SK-N-SH treated with all-trans-retinoic acid at 6 μM for 48 hours (cell line): ENCODE measurements around the gene DPYSL5.

Experiments
- ATAC-seq: fragments of 200-7000 bp; cut with Tn5 transposase; 3 replicates; pipeline ENCODE4 v1.9.1; 2020; ENCODE audit warnings: mild to moderate bottlenecking, moderate library complexity
- ARNTL ChIP-seq: fragments of 450-650 bp; formaldehyde crosslinking; IDR thresholded peaks from 2 replicates; pipeline ENCODE4 v1.5.0; 2020; ENCODE audit warnings: low read depth, mild to moderate bottlenecking, moderate library complexity, borderline replicate concordance
- BACH2 ChIP-seq: fragments of 250-450 bp; sonication (Bioruptor Pico); IDR thresholded peaks from 2 replicates; pipeline ENCODE4 v1.9.0; 2021; ENCODE audit warnings: mild to moderate bottlenecking, borderline replicate concordance
- CSDC2 ChIP-seq: fragments of 250-450 bp; sonication (Bioruptor Pico); IDR thresholded peaks from 2 replicates; pipeline ENCODE4 v1.5.0; 2020; ENCODE audit warnings: mild to moderate bottlenecking, moderate library complexity
- ESRRG ChIP-seq: fragments of 250-450 bp; sonication (Bioruptor Pico); IDR thresholded peaks from 2 replicates; pipeline ENCODE4 v1.6.1; 2021; ENCODE audit warnings: mild to moderate bottlenecking
- GLIS3 ChIP-seq: fragments of 250-450 bp; sonication (Bioruptor Pico); IDR thresholded peaks from 2 replicates; pipeline ENCODE4 v1.5.0; 2020; ENCODE audit warnings: mild to moderate bottlenecking, moderate library complexity
- ISL1 ChIP-seq: fragments of 250-450 bp; sonication (Bioruptor Pico); IDR thresholded peaks from 2 replicates; pipeline ENCODE4 v2.1.2; 2022; ENCODE audit warnings: mild to moderate bottlenecking, moderate library complexity
- OSR1 ChIP-seq: fragments of 250-450 bp; sonication (Bioruptor Pico); IDR thresholded peaks from 2 replicates; pipeline ENCODE4 v1.8.0; 2022; ENCODE audit warnings: moderate library complexity, mild to moderate bottlenecking, inconsistent platforms
- PPARA ChIP-seq: fragments of 250-450 bp; sonication (Bioruptor Pico); IDR thresholded peaks from 2 replicates; pipeline ENCODE4 v1.5.0; 2020; ENCODE audit warnings: mild to moderate bottlenecking, borderline replicate concordance
- RARB ChIP-seq: fragments of 250-450 bp; sonication (Bioruptor Pico); IDR thresholded peaks from 2 replicates; pipeline ENCODE4 v1.8.0; 2021; ENCODE audit warnings: mild to moderate bottlenecking, moderate library complexity
- TCF4 ChIP-seq: fragments of 250-450 bp; sonication (Bioruptor Pico); IDR thresholded peaks from 2 replicates; pipeline ENCODE4 v1.8.0; 2021; ENCODE audit warnings: mild to moderate bottlenecking, moderate library complexity, borderline replicate concordance
- TOX ChIP-seq: fragments of 250-450 bp; sonication (Bioruptor Pico); IDR thresholded peaks from 2 replicates; pipeline ENCODE4 v1.8.0; 2021; ENCODE audit warnings: mild to moderate bottlenecking, moderate library complexity, borderline replicate concordance
- ZC3H10 ChIP-seq: fragments of 250-450 bp; sonication (Bioruptor Pico); IDR thresholded peaks from 2 replicates; pipeline ENCODE4 v1.5.1; 2021; ENCODE audit warnings: mild to moderate bottlenecking, moderate library complexity
- ZFP3 ChIP-seq: fragments of 250-450 bp; sonication (Bioruptor Pico); IDR thresholded peaks from 2 replicates; pipeline ENCODE4 v1.5.0; 2020; ENCODE audit warnings: mild to moderate bottlenecking, moderate library complexity
- ZFP30 ChIP-seq: fragments of 450-650 bp; formaldehyde crosslinking; IDR thresholded peaks from 2 replicates; pipeline ENCODE4 v1.5.0; 2022; ENCODE audit warnings: mild to moderate bottlenecking, moderate library complexity
- ZNF70 ChIP-seq: fragments of 450-650 bp; formaldehyde crosslinking; IDR thresholded peaks from 2 replicates; pipeline ENCODE4 v1.5.0; 2020; ENCODE audit warnings: mild to moderate bottlenecking, moderate library complexity
- ZNF8 ChIP-seq: fragments of 450-650 bp; formaldehyde crosslinking; IDR thresholded peaks from 2 replicates; pipeline ENCODE4 v1.5.0; 2020; ENCODE audit warnings: mild to moderate bottlenecking, moderate library complexity
- TF ChIP-seq, protein P1 (sequence below): fragments of 250-450 bp; sonication (Bioruptor Pico); IDR thresholded peaks from 2 replicates; pipeline ENCODE4 v1.5.1; 2021; ENCODE audit warnings: mild to moderate bottlenecking, moderate library complexity
- TF ChIP-seq, protein P2 (sequence below): fragments of 250-450 bp; sonication (Bioruptor Pico); IDR thresholded peaks from 2 replicates; pipeline ENCODE4 v1.8.0; 2021; ENCODE audit warnings: low read depth, mild to moderate bottlenecking, moderate library complexity, borderline replicate concordance
- TF ChIP-seq, protein P3 (sequence below): fragments of 250-450 bp; sonication (Bioruptor Pico); IDR thresholded peaks from 2 replicates; pipeline ENCODE4 v1.5.0; 2020; ENCODE audit warnings: mild to moderate bottlenecking, moderate library complexity
- TF ChIP-seq, protein P4 (sequence below): fragments of 250-450 bp; sonication (Bioruptor Pico); IDR thresholded peaks from 2 replicates; pipeline ENCODE4 v1.5.1; 2020; ENCODE audit warnings: low read depth, mild to moderate bottlenecking, moderate library complexity
- TF ChIP-seq, protein P5 (sequence below): fragments of 250-450 bp; sonication (Bioruptor Pico); IDR thresholded peaks from 2 replicates; pipeline ENCODE4 v1.8.0; 2020; ENCODE audit warnings: mild to moderate bottlenecking, moderate library complexity, borderline replicate concordance

DPYSL5 gene

DNA sequence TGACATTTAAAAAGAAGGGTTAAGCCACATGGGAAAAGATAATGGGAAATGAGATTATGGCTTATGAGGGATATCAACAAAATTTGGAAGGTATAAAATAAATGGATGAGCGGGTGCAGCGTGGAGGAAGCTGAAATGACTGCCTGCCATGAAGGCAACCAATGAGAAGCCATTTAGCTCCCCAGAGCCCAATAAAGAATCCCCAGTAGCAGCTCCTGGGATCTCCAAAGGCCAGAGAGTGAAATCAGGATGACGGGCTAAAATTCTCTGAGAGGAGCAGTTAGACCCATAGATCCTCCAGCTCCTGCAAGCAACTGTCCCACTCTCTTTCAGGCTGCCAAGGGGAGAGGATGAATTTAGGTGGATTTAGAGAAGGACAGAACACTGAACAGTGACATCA lies 109.6 kb downstream of the DPYSL5 start:
- ATAC-seq: no peak
- TF ChIP-seq, protein P1, sequence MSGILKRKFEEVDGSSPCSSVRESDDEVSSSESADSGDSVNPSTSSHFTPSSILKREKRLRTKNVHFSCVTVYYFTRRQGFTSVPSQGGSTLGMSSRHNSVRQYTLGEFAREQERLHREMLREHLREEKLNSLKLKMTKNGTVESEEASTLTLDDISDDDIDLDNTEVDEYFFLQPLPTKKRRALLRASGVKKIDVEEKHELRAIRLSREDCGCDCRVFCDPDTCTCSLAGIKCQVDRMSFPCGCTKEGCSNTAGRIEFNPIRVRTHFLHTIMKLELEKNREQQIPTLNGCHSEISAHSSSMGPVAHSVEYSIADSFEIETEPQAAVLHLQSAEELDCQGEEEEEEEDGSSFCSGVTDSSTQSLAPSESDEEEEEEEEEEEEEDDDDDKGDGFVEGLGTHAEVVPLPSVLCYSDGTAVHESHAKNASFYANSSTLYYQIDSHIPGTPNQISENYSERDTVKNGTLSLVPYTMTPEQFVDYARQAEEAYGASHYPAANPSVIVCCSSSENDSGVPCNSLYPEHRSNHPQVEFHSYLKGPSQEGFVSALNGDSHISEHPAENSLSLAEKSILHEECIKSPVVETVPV (CRISPR knock-in tag): no peak
- TF ChIP-seq ZFP30 (CRISPR knock-in tag) (no peak), ZFP3 (CRISPR knock-in tag) (no peak), TOX (CRISPR knock-in tag) (no peak), PPARA (CRISPR knock-in tag) (no peak), ARNTL (CRISPR knock-in tag) (no peak), CSDC2 (CRISPR knock-in tag) (no peak), ZC3H10 (CRISPR knock-in tag) (no peak), ESRRG (CRISPR knock-in tag) (no peak), TCF4 (CRISPR knock-in tag) (no peak), ZNF70 (CRISPR knock-in tag) (no peak), RARB (no peak), ZNF8 (no peak), OSR1 (no peak), BACH2 (CRISPR knock-in tag) (no peak), GLIS3 (no peak)
- TF ChIP-seq, protein P2, sequence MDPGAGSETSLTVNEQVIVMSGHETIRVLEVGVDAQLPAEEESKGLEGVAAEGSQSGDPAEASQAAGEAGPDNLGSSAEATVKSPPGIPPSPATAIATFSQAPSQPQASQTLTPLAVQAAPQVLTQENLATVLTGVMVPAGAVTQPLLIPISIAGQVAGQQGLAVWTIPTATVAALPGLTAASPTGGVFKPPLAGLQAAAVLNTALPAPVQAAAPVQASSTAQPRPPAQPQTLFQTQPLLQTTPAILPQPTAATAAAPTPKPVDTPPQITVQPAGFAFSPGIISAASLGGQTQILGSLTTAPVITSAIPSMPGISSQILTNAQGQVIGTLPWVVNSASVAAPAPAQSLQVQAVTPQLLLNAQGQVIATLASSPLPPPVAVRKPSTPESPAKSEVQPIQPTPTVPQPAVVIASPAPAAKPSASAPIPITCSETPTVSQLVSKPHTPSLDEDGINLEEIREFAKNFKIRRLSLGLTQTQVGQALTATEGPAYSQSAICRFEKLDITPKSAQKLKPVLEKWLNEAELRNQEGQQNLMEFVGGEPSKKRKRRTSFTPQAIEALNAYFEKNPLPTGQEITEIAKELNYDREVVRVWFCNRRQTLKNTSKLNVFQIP (CRISPR knock-in tag): no peak
- TF ChIP-seq, protein P3, sequence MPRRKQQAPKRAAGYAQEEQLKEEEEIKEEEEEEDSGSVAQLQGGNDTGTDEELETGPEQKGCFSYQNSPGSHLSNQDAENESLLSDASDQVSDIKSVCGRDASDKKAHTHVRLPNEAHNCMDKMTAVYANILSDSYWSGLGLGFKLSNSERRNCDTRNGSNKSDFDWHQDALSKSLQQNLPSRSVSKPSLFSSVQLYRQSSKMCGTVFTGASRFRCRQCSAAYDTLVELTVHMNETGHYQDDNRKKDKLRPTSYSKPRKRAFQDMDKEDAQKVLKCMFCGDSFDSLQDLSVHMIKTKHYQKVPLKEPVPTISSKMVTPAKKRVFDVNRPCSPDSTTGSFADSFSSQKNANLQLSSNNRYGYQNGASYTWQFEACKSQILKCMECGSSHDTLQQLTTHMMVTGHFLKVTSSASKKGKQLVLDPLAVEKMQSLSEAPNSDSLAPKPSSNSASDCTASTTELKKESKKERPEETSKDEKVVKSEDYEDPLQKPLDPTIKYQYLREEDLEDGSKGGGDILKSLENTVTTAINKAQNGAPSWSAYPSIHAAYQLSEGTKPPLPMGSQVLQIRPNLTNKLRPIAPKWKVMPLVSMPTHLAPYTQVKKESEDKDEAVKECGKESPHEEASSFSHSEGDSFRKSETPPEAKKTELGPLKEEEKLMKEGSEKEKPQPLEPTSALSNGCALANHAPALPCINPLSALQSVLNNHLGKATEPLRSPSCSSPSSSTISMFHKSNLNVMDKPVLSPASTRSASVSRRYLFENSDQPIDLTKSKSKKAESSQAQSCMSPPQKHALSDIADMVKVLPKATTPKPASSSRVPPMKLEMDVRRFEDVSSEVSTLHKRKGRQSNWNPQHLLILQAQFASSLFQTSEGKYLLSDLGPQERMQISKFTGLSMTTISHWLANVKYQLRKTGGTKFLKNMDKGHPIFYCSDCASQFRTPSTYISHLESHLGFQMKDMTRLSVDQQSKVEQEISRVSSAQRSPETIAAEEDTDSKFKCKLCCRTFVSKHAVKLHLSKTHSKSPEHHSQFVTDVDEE (CRISPR knock-in tag): no peak
- TF ChIP-seq, protein P4, sequence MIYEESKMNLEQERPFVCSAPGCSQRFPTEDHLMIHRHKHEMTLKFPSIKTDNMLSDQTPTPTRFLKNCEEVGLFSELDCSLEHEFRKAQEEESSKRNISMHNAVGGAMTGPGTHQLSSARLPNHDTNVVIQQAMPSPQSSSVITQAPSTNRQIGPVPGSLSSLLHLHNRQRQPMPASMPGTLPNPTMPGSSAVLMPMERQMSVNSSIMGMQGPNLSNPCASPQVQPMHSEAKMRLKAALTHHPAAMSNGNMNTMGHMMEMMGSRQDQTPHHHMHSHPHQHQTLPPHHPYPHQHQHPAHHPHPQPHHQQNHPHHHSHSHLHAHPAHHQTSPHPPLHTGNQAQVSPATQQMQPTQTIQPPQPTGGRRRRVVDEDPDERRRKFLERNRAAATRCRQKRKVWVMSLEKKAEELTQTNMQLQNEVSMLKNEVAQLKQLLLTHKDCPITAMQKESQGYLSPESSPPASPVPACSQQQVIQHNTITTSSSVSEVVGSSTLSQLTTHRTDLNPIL (CRISPR knock-in tag): no peak
- TF ChIP-seq, protein P5, sequence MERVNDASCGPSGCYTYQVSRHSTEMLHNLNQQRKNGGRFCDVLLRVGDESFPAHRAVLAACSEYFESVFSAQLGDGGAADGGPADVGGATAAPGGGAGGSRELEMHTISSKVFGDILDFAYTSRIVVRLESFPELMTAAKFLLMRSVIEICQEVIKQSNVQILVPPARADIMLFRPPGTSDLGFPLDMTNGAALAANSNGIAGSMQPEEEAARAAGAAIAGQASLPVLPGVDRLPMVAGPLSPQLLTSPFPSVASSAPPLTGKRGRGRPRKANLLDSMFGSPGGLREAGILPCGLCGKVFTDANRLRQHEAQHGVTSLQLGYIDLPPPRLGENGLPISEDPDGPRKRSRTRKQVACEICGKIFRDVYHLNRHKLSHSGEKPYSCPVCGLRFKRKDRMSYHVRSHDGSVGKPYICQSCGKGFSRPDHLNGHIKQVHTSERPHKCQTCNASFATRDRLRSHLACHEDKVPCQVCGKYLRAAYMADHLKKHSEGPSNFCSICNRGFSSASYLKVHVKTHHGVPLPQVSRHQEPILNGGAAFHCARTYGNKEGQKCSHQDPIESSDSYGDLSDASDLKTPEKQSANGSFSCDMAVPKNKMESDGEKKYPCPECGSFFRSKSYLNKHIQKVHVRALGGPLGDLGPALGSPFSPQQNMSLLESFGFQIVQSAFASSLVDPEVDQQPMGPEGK: no peak

DNA sequence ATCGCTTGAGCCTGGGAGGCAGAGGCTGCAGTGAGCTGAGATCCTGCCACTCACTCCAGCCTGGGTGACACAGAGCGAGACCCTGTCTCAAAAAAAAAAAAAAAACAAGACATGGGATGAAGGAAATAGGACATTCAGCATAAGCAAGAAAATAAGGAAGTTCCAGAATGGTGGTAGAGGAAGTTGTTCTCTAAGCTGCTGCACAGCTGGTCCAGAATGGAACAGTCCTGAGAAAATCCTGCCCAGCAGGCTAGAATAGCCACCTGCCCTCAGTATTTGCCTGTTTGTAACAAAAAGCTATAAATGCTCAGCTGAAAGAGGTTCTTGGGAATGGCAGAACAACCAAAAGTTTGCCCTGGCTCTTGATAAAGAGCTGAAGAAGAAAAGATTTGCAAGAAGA lies 111.4 kb downstream of the DPYSL5 start:
- TF ChIP-seq ISL1: no peak
- TF ChIP-seq, protein P4 (CRISPR knock-in tag): no peak
- TF ChIP-seq GLIS3: no peak
- TF ChIP-seq PPARA (CRISPR knock-in tag): no peak
- ATAC-seq: no peak
